ENCODE measurements around the gene LTBP2. TPM values are rescaled to one million over a fixed set of nuclear protein-coding genes. Genes with fewer than 3 reads are reported as not detected.

The LTBP2 gene
- total and polyA plus RNA-seq, 2 of the 8 experiments (the other 6 are each of a cell fraction or from before 2014, with no cell fraction given): 0.48 to 0.89 TPM

- Histone ChIP-seq H3K23me2 (ENCODE audit: low read depth, low read length) (peaks cover 7% of the 10 kb centered on the region; the same call in 1 of the 2 replicates), H2AK5ac (ENCODE audit: low read depth, low read length) (no peak overlapping the region), H3K4me3 (ENCODE audit: extremely low read depth in 1 of 4, insufficient read depth in 2 of 4, low read depth in 3 of 4, low read length in 4 of 4) (no peak overlapping the region), H3K18ac (ENCODE audit: extremely low read depth, low read length) (no peak overlapping the region), H3K9me3 (ENCODE audit: insufficient read depth in 2 of 2, low read depth in 1 of 2, low read length in 1 of 2) (no peaks in the 10 kb centered on the region; a peak in 1 of 4 replicates), H3K36me3 (ENCODE audit: control insufficient read depth in 2 of 4, insufficient read depth in 4 of 4, low read length in 3 of 4) (peaks cover 0 to 11% (median 0%) of the 10 kb centered on the region in 4 experiments; a peak in 1 of 8 replicates), H3K79me2 (ENCODE audit: control insufficient read depth in 1 of 2, insufficient read depth in 2 of 2, low read length in 2 of 2) (no peaks in the 10 kb centered on the region), H4K8ac (ENCODE audit: extremely low read depth, insufficient read depth, low read length) (no peak overlapping the region), H2AFZ (ENCODE audit: low read length) (no peak overlapping the region), H3K27ac (ENCODE audit: low read depth, low read length) (no peak overlapping the region), H2BK12ac (ENCODE audit: low read depth, low read length) (no peak overlapping the region), H3K27me3 (replicated peaks in 1 of 4; ENCODE audit: control insufficient read depth in 3 of 4, extremely low read depth in 1 of 4, insufficient read depth in 3 of 4, low read length in 3 of 4) (peaks cover 28 to 35% (median 32%) of the 10 kb centered on the region in 4 experiments), H3K23ac (ENCODE audit: insufficient read length) (no peak overlapping the region), H2BK15ac (ENCODE audit: low read length) (no peak overlapping the region), H3K4me2 (ENCODE audit: insufficient read depth in 1 of 2, low read depth in 2 of 2, low read length in 2 of 2) (no peak overlapping the region; a peak in 1 of 4 replicates), H3K79me1 (ENCODE audit: low read depth, low read length) (no peaks in the 10 kb centered on the region), H4K91ac (replicated peaks; ENCODE audit: insufficient read length, low read length) (no peak overlapping the region), H2BK5ac (ENCODE audit: low read depth, low read length) (no peak overlapping the region), H3K56ac (replicated peaks; ENCODE audit: insufficient read length, low read depth, low read length) (no peak overlapping the region), H4K20me1 (replicated peaks in 1 of 2; ENCODE audit: control insufficient read depth in 1 of 2, insufficient read depth in 2 of 2, low read length in 2 of 2) (no peaks in the 10 kb centered on the region), H3K9ac (replicated peaks in 1 of 4; ENCODE audit: extremely low read depth in 1 of 4, low read depth in 3 of 4, low read length in 3 of 4) (no peak overlapping the region), H3K4ac (replicated peaks; ENCODE audit: insufficient read length, low read depth, low read length) (no peak overlapping the region), H3K4me1 (replicated peaks in 1 of 4; ENCODE audit: control insufficient read depth in 3 of 4, insufficient read depth in 4 of 4, low read length in 3 of 4) (peaks cover 0 to 5% (median 2%) of the 10 kb centered on the region in 4 experiments; a peak in 4 of 7 replicates), H4K5ac (ENCODE audit: insufficient read length, low read depth, low read length) (no peak overlapping the region), H2BK20ac (ENCODE audit: low read length) (no peak overlapping the region), H2BK120ac (replicated peaks; ENCODE audit: low read depth, low read length) (no peak overlapping the region), H3K14ac (ENCODE audit: insufficient read length) (no peak overlapping the region)
- ChIA-PET POLR2A (ENCODE audit: partially characterized antibody) (interaction anchor here (1.4 kb wide), 1 partner anchor 45 kb away, joined by 3 read pairs; no protein-coding TSS in a partner anchor), CTCF (ENCODE audit: partially characterized antibody) (interaction anchor here (0.6 to 7.6 kb wide), 46 partner anchors 9 to 479 kb away, joined by 3 to 176 read pairs (median 5); partner anchors contain the start of gene YLPM1)
- DNase-seq (ENCODE audit: low read depth in 1 of 2, low spot score in 2 of 2) (no peak), FAIRE-seq (no peak)
- 68% methylated on average over 4 of the region's 4 CpGs; no CpG with 5 or more reads in 1 of the 2 experiments for WGBS, 2 experiments (ENCODE audit: extremely low coverage in 1 of 2, insufficient coverage in 1 of 2, insufficient read length in 1 of 2, insufficient replicate concordance in 2 of 2, low coverage in 1 of 2, low lambda C conversion rate in 2 of 2, missing lambda C conversion rate in 1 of 2)
- no peak for TF ChIP-seq FOSL1 (IDR thresholded peaks at IDR 0.05; ENCODE audit: insufficient read depth, low read depth, low read length)
- no peak for TF ChIP-seq SIRT6 (IDR thresholded peaks at IDR 0.05; ENCODE audit: low read length)
- TF ChIP-seq POLR2AphosphoS5 (IDR thresholded peaks at IDR 0.05; ENCODE audit: low read depth, low read length): no peak
- TF ChIP-seq RNF2 (IDR thresholded peaks at IDR 0.05; ENCODE audit: borderline replicate concordance, low read depth, low read length, missing control alignments, poor library complexity, severe bottlenecking): no peak
- TF ChIP-seq SP2 (IDR thresholded peaks at IDR 0.05; ENCODE audit: low read length): no peak
- TF ChIP-seq BRCA1 (IDR thresholded peaks at IDR 0.05; ENCODE audit: low read depth, low read length): no peak
- no peak for TF ChIP-seq ATF2 (IDR thresholded peaks at IDR 0.05; ENCODE audit: low read length)
- TF ChIP-seq HDAC6 (IDR thresholded peaks at IDR 0.05; ENCODE audit: low read depth, low read length): no peak
- TF ChIP-seq SIN3A (conservative IDR thresholded peaks at IDR 0.05 in 1 of 2, IDR thresholded peaks at IDR 0.05 in 1 of 2; ENCODE audit: low read depth in 1 of 2, low read length in 2 of 2): no peak
- TF ChIP-seq ASH2L (IDR thresholded peaks at IDR 0.05; ENCODE audit: low read length): no peak
- TF ChIP-seq RFX5 (IDR thresholded peaks at IDR 0.05; ENCODE audit: borderline replicate concordance, low read depth, low read length): no peak
- TF ChIP-seq BACH1 (IDR thresholded peaks at IDR 0.05; ENCODE audit: low read length): no peak
- no peak for TF ChIP-seq YY1 (IDR thresholded peaks at IDR 0.05; ENCODE audit: low read depth, low read length)
Observed at GRCh38 chr14:74609721-74610120, 2.3 kb downstream of the LTBP2 start.

All from H1 (cell line).